Loucy (cell line): ENCODE results near the gene PKD2L2.

ENCODE experiments used
- EZH2phosphoT487 ChIP-seq: fragments of 200-600 bp; IDR thresholded peaks from 2 replicates; pipeline ENCODE4 v1.6.1; 2018; ENCODE audit warnings: antibody characterized with exemption, mild to moderate bottlenecking, moderate library complexity, borderline replicate concordance
- TF ChIP-seq, protein P1 (sequence below): fragments of 200-600 bp; sonication (generic); conservative IDR thresholded peaks from 2 replicates; pipeline ENCODE4 v1.5.1; 2014; ENCODE audit warnings: mild to moderate bottlenecking, antibody characterized with exemption, low read length

DNA sequence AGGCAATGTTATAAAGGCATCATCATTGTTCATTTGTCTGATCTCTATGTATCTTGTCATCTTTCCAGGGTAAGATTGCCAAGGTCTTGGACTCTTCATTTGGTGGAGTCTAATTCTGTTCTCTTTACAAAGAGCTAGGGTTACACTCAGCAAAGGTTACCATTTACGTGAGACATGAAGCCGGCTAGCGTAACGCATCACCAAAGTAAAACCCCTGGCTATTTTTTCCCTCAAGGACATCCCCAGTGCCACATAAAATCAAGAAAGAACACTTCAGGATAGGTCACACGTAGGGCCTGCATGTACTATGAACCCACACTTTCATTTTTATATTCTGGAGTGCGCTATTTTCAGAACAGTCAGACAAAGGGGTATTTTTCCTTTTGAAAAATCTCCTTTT is 41.6 kb upstream of the PKD2L2 start:
- TF ChIP-seq EZH2phosphoT487, result no peak
- TF ChIP-seq, protein P1, sequence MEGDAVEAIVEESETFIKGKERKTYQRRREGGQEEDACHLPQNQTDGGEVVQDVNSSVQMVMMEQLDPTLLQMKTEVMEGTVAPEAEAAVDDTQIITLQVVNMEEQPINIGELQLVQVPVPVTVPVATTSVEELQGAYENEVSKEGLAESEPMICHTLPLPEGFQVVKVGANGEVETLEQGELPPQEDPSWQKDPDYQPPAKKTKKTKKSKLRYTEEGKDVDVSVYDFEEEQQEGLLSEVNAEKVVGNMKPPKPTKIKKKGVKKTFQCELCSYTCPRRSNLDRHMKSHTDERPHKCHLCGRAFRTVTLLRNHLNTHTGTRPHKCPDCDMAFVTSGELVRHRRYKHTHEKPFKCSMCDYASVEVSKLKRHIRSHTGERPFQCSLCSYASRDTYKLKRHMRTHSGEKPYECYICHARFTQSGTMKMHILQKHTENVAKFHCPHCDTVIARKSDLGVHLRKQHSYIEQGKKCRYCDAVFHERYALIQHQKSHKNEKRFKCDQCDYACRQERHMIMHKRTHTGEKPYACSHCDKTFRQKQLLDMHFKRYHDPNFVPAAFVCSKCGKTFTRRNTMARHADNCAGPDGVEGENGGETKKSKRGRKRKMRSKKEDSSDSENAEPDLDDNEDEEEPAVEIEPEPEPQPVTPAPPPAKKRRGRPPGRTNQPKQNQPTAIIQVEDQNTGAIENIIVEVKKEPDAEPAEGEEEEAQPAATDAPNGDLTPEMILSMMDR, result no peak
